Right lobe of liver (tissue), 6 donors: ENCODE measurements around the gene EPB41L4A. TPM values are rescaled to one million over a fixed set of nuclear protein-coding genes. Genes with fewer than 3 reads are reported as not detected.

Experiments
- ATAC-seq, 4 donors: fragments of 200-7000 bp; cut with Tn5 transposase; one replicate each; pipeline ENCODE4 v1.9.1; 2020; ENCODE audit warnings: mild to moderate bottlenecking in 4 of 4, moderate library complexity in 4 of 4
- DNase-seq, 3 donors: peaks; one replicate each; pipeline ENCODE4 v3.0.0-alpha.2; 2020
- H3K27ac ChIP-seq, 3 donors: fragments of 200-600 bp; one replicate each; pipeline ENCODE4 v1.8.0; 2022
- H3K27me3 ChIP-seq, 2 donors: fragments of 200-600 bp; one replicate each; pipeline ENCODE4 v1.8.0; 2022
- H3K36me3 ChIP-seq, 4 donors: fragments of 200-600 bp; sonication (generic) in 1 of 4; one replicate each; pipeline versions ENCODE4 v1.5.1 to v1.8.0; 2017 to 2022; ENCODE audit warnings: control low read depth in 1 of 4
- H3K4me1 ChIP-seq, 4 donors: fragments of 200-600 bp; sonication (generic) in 1 of 4; one replicate each; pipeline versions ENCODE4 v1.5.1 to v1.8.0; 2017 to 2022; ENCODE audit warnings: control low read depth in 1 of 4
- H3K4me3 ChIP-seq, 3 donors: fragments of 200-600 bp; one replicate each; pipeline ENCODE4 v1.8.0; 2022
- H3K9me3 ChIP-seq, 4 donors: fragments of 200-600 bp; sonication (generic) in 1 of 4; one replicate each; pipeline versions ENCODE4 v1.5.1 to v1.8.0; 2017 to 2022; ENCODE audit warnings: control low read depth in 1 of 4
- CTCF ChIP-seq, 4 donors: fragments of 200-600 bp in 3 of 4; fragments of 450-650 bp in 1 of 4; IDR thresholded peaks; one replicate each; pipeline versions ENCODE4 v1.5.1 to v1.8.0; 2016 to 2022; ENCODE audit warnings: antibody characterized with exemption in 4 of 4, mild to moderate bottlenecking in 2 of 4
- POLR2A ChIP-seq: fragments of 450-650 bp; IDR thresholded peaks from one replicate; pipeline ENCODE4 v1.6.1; 2017; ENCODE audit warnings: antibody characterized with exemption, mild to moderate bottlenecking
- WGBS: methylation state at CpG from one replicate; pipeline ENCODE4 v1.1.6; 2018; ENCODE audit warnings: low coverage, low lambda C conversion rate; ENCODE audit not compliant: insufficient coverage; ENCODE audit errors: missing lambda C conversion rate; 5-methylcytosine and 5-hydroxymethylcytosine counted together
- intact Hi-C, 2 donors: fragments of 100-400 bp; cut with DNase I; formaldehyde crosslinking; loops; one replicate each; pipeline versions ENCODE4 v1.11.2 to v1.14.1; 2022
- total RNA-seq, 6 experiments: library from RNA; depleted of rRNA in 2 of 6; stranded (reverse); fragments of >200 nt in 2 of 6; fragmentation: NEBNext Ultra II Directional in 3 of 6; extraction: Animal tissue kit (Norgen Biotek cat#: 25700) in 3 of 6; gene quantifications; one replicate each; pipeline versions ENCODE4 v1.1.0 to v1.2.4, GENCODE V29; 2016 to 2023
- donor health status: DM: no; HTN: yes; CAD: no.
- donor health status: DM: no; HTN: no; CAD: no.
- donor health status: DM: no; HTN: no; CAD: no.
- donor health status: DM: no; HTN: yes; CAD: no.
- donor health status: DM: no; HTN: yes; CAD: no.

EPB41L4A gene
- total RNA-seq, 6 experiments from 2014 or later: 2.5 to 12.0 (median 4.2) TPM

DNA sequence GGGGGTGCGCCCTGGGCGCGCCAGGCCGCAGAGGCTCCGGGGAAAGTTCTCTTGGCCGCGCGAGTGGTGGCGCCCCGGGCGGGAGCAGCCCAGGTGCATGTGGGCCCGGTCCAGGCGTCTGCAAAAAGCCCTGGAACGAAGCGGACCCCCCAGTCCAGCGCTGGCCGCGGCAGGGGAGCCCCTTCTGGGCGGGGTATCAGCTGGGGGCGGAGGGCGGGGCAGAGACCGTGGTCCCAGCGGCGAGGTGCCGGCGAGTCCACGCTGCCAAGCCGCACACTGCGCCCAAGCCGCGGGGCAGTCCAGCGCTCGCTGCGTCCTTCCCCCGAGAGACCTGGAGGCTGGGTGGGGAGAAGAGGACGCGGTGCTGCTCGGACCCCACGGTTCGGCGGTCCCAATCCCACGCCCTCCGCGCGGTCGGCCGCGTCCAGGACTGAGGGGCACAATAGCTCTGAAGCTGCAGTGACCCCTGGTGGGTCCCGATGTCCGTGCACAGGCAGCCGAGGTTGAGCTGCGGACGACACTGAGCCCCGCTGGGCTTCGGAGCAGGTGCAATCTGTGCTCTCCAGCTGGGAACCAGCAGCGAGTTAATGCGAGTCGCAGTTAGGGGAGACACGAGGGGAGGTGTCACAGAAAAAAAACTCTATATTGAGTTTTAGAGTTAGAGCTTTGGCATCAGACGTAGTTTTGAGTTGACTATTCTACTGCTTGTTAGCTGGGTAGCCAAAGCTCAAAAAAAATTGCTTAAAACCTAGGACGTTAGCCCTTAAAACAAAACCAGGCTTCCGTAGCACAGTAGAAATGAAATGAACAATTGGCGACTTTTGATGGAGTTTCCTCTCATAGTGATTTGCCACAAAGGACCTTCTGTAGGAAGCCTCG, 1.1 kb upstream of the EPB41L4A start:
- DNase-seq (peak; percentile 82 to 86 (median 84)), ATAC-seq (peak; percentile 87 to 95 (median 90))
- peak; percentile 79 to 88 (median 84) for TF ChIP-seq CTCF (IDR thresholded peaks at IDR 0.05)
- no peak for TF ChIP-seq POLR2A
- Histone ChIP-seq H3K36me3 (no peaks in the 10 kb centered on the region), H3K27me3 (no peaks in the 10 kb centered on the region), H3K4me1 (no peaks in the 10 kb centered on the region), H3K27ac (peak overlapping the region; percentile 38 to 80 (median 62)), H3K9me3 (no peaks in the 10 kb centered on the region), H3K4me3 (peak overlapping the region; percentile 65 to 71 (median 66))
- WGBS: 7% methylated on average over 12 of the region's 64 CpGs
- intact Hi-C loops: loop anchor here in 1 of 2 donors (10.0 kb wide), 1 partner anchor 215 kb away; no protein-coding TSS in a partner anchor

GRCh38 chr5:112418659-112419163, 366 bp downstream of the EPB41L4A start:
- H3K4me3 ChIP-seq: peak overlapping the region; percentile 65 to 71 (median 66)

GRCh38 chr5:112417931-112418658, 982 bp downstream of the EPB41L4A start:
- peak overlapping the region; percentile 65 to 71 (median 66) for H3K4me3 ChIP-seq
- DNase-seq (peak; percentile 57 to 78 (median 63)), ATAC-seq (peak; percentile 26 to 57 (median 44))
- H3K36me3 ChIP-seq: no peaks in the 10 kb centered on the region
- WGBS: 1% methylated on average over 25 of the region's 26 CpGs
- H3K27ac ChIP-seq: peak overlapping the region; percentile 7 to 80 (median 37)
- intact Hi-C loops: loop anchor here in 1 of 2 donors (10.0 kb wide), 1 partner anchor 213 kb away; no protein-coding TSS in a partner anchor
- no peaks in the 10 kb centered on the region for H3K27me3 ChIP-seq
- H3K9me3 ChIP-seq: no peaks in the 10 kb centered on the region
- no peaks in the 10 kb centered on the region for H3K4me1 ChIP-seq
- TF ChIP-seq POLR2A (no peak), CTCF (IDR thresholded peaks at IDR 0.05) (no peak)

More at GRCh38 chr5:112418659-112419163, 366 bp downstream of the EPB41L4A start:
- H3K4me1 ChIP-seq: no peaks in the 10 kb centered on the region
- 3% methylated on average over 29 of the region's 39 CpGs for WGBS
- intact Hi-C loops: loop anchor here in 1 of 2 donors (10.0 kb wide), 1 partner anchor 214 kb away; no protein-coding TSS in a partner anchor
- ATAC-seq (peak in 2 of 4 donors; percentile 4 to 5), DNase-seq (peak in 2 of 3 donors; percentile 29 to 49)
- no peaks in the 10 kb centered on the region for H3K36me3 ChIP-seq
- TF ChIP-seq CTCF (IDR thresholded peaks at IDR 0.05) (no peak), POLR2A (no peak)
- no peaks in the 10 kb centered on the region for H3K27me3 ChIP-seq
- H3K9me3 ChIP-seq: no peaks in the 10 kb centered on the region
- H3K27ac ChIP-seq: peak overlapping the region in 2 of 3 donors; percentile 37 to 80

DNA sequence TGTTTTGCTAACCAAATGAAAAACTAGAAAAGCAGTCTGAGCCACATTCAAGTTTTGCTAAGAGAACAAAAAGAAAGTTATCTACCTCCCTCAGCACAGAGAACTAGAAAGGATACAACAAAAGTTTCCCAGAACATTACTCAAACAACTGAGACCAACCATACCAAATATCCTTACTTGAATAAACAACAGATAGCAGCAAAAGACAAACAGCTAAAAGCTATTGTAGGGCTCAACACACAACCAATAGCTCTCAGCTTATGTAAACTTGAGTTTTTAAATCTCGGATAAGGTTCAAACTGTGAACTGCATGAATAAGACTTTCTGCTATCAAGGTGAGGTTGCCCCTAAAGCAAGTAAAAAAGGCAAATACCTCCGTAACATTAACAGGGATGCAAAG, 3.5 kb downstream of the EPB41L4A start:
- Histone ChIP-seq H3K4me3 (no peak overlapping the region), H3K27ac (no peak overlapping the region), H3K36me3 (no peaks in the 10 kb centered on the region), H3K4me1 (no peaks in the 10 kb centered on the region), H3K27me3 (no peaks in the 10 kb centered on the region), H3K9me3 (no peaks in the 10 kb centered on the region)
- 60% methylated on average over 2 of the region's 2 CpGs for WGBS
- ATAC-seq (no peak), DNase-seq (no peak)
- TF ChIP-seq CTCF (IDR thresholded peaks at IDR 0.05): no peak
- TF ChIP-seq POLR2A: no peak
- intact Hi-C loops: loop anchor here in 1 of 2 donors (10.0 kb wide), 1 partner anchor 211 kb away; no protein-coding TSS in a partner anchor
